HL-60 (cell line): ENCODE measurements around the gene ABCA1.

ENCODE experiments used
- DNase-seq, 2 experiments: peaks; one replicate each; pipeline ENCODE4 v3.0.0-alpha.2; 2010 to 2020; ENCODE audit warnings: low read depth in 1 of 2, low spot score in 1 of 2
- H3K27ac ChIP-seq: fragments of 250-450 bp; sonication (Bioruptor Pico); replicated peaks from 2 replicates; pipeline ENCODE4 v1.5.1; 2020; ENCODE audit warnings: mild to moderate bottlenecking, moderate library complexity
- H3K27me3 ChIP-seq: fragments of 250-450 bp; sonication (Bioruptor Pico); 2 replicates; pipeline ENCODE4 v1.5.1; 2021; ENCODE audit warnings: mild to moderate bottlenecking, moderate library complexity; ENCODE audit not compliant: insufficient read depth, poor library complexity, severe bottlenecking
- H3K4me3 ChIP-seq: replicated peaks from 2 replicates; pipeline ENCODE4 v1.5.1; 2011; ENCODE audit warnings: mild to moderate bottlenecking, control low read depth, low read length; ENCODE audit not compliant: insufficient read depth
- CTCF ChIP-seq: IDR thresholded peaks from one replicate; pipeline ENCODE4 v1.5.1; 2011; ENCODE audit warnings: low read length, control low read depth, inconsistent platforms; ENCODE audit not compliant: insufficient read depth
- GABPA ChIP-seq: IDR thresholded peaks from 2 replicates; pipeline ENCODE4 v1.6.1; 2012; ENCODE audit warnings: low read depth
- POLR2AphosphoS5 ChIP-seq: IDR thresholded peaks from 2 replicates; pipeline ENCODE4 v1.6.1; 2012; ENCODE audit warnings: low read depth
- REST ChIP-seq: IDR thresholded peaks from 2 replicates; pipeline ENCODE4 v1.6.1; 2012; ENCODE audit warnings: low read depth; ENCODE audit not compliant: insufficient replicate concordance
- SPI1 ChIP-seq: IDR thresholded peaks from 2 replicates; pipeline ENCODE4 v1.6.1; 2012; ENCODE audit warnings: low read depth, mild to moderate bottlenecking, borderline replicate concordance

Gene ABCA1

GRCh38 chr9:104951487-104951886, 23.5 kb upstream of the ABCA1 start:
- no peak overlapping the region for H3K4me3 ChIP-seq
- TF ChIP-seq SPI1 (no peak), REST (no peak), CTCF (no peak), POLR2AphosphoS5 (no peak), GABPA (no peak)
- no peak overlapping the region for H3K27ac ChIP-seq
- DNase-seq: no peak
- no peaks in the 10 kb centered on the region for H3K27me3 ChIP-seq

- Histone ChIP-seq H3K27ac (no peak overlapping the region), H3K4me3 (no peak overlapping the region), H3K27me3 (no peaks in the 10 kb centered on the region)
- no peak for DNase-seq
- TF ChIP-seq SPI1: no peak
- TF ChIP-seq GABPA: no peak
- TF ChIP-seq POLR2AphosphoS5: no peak
- TF ChIP-seq CTCF: no peak
- no peak for TF ChIP-seq REST
Measured at GRCh38 chr9:104950838-104951237, 22.9 kb upstream of the ABCA1 start.

DNA sequence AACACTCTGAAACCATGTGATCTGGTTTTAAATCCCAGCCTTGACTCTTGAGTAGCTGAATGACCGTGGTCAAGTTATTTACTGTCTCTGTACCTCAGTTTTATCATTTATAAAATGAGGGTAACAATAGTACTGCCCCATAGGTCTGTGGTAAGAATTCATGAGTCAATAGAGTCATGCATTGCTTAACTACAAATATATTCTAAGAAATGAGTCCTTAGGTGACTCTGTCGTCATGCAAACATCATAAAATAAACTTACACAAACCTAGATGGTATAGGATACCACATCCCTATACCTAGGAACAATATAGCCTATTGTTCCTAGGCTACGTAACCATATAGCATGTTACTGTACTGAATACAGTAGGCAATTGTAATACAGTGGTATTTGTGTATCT, 20.3 kb upstream of the ABCA1 start:
- TF ChIP-seq CTCF (no peak), GABPA (no peak), REST (no peak)
- DNase-seq: no peak
- Histone ChIP-seq H3K27ac (no peak overlapping the region), H3K4me3 (no peak overlapping the region), H3K27me3 (no peaks in the 10 kb centered on the region)
